Measurements from ENCODE around the gene CNNM4.

GRCh38 chr2:96823198-96823597 is 62.5 kb downstream of the CNNM4 start:
- TF ChIP-seq CTCF (IDR thresholded peaks at IDR 0.05) (no peak), POLR2A (IDR thresholded peaks at IDR 0.05) (no peak)

All from Peyer's patch (tissue), 4 donors.